HG03520 (cell line): ENCODE data around the gene KCP.
"Not testable (repeated sequence)": the region's sequence is repeated elsewhere in the genome, so short reads cannot be mapped to it uniquely, and the experiment has no call there.

Experiments used
- ATAC-seq: cut with Tn5 transposase; IDR thresholded peaks from one replicate; pipeline ENCODE4 v1.9.1; 2021; ENCODE audit warnings: mild to moderate bottlenecking, moderate library complexity; ENCODE audit not compliant: unreplicated experiment

The KCP gene

GRCh38 chr7:128922496-128923410, 12.2 kb upstream of the KCP start:
- ATAC-seq, result no peak

DNA sequence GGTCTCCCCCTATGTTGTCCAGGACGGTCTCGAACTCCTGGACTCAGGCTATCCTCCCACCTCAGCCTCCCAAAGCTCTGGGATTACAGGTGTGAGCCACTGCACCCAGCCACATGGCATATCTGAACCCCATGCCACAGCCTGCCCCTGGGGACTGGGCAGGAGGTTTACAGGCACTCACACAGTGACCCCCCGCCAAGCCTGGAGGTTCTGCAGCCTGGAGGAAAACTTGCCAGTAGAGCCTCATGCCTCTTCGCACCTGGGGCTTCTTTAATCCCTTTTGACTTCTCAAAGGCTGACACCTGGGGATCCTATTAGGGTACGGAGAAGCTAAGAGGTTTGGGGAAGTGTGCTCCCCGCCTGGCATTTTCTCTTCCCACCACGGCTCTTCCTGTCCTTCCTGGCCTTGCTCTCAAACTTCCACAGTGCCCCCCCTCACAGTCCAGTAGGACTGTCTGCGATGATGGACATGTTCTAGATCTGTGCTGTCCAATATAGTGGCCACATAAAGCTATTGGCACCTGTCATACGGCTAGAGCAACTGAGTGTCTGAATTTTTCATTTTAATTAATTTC, 11.4 kb upstream of the KCP start:
- ATAC-seq, result no peak

GRCh38 chr7:128920913-128921582, 10.5 kb upstream of the KCP start:
- no peak for ATAC-seq

DNA sequence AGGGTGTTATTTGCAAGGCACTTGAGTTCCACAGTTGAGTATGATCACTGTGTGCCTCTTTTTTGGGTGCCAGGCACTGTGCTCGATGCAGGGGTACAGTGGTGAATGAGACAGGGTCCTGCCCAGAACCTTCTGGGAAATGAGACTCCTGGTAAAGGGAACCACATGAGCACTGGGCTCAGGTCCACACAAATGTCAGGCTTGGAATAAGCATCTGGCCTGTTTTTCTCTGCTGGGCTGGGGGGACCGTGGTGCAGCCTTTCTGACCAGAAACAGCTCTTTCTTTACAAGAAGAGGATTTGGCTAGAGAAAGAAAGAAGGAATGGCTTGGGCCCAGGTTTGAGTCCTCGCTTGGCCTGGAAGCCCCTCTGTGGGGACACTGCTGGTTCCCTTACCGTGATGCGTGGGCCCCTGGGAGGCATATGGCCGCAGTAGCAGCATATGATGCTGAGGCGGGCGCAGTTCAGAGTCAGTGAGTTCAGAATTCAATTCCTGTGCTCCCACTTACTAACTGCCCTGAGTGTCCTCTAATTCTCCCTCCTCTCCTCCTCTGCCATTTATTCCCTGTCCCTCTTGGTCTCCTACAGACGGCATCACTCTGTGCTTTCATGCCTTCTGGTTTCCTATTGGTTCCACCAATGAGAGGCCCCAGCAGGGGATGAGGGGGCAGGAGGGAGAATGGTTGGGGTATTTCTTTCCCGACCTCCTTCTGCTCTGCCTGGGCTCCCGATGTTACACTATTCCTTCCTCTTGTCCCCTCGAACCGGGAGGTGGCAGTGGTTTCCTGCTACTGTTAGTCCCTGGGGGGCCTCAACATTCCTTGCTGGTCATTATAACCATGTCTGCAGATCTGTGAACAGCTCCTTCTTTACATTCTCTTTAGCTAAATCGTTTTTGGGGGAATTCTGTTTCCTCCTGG, 9.6 kb upstream of the KCP start:
- ATAC-seq, result no peak

GRCh38 chr7:128919241-128919640, 8.7 kb upstream of the KCP start:
- no peak for ATAC-seq

DNA sequence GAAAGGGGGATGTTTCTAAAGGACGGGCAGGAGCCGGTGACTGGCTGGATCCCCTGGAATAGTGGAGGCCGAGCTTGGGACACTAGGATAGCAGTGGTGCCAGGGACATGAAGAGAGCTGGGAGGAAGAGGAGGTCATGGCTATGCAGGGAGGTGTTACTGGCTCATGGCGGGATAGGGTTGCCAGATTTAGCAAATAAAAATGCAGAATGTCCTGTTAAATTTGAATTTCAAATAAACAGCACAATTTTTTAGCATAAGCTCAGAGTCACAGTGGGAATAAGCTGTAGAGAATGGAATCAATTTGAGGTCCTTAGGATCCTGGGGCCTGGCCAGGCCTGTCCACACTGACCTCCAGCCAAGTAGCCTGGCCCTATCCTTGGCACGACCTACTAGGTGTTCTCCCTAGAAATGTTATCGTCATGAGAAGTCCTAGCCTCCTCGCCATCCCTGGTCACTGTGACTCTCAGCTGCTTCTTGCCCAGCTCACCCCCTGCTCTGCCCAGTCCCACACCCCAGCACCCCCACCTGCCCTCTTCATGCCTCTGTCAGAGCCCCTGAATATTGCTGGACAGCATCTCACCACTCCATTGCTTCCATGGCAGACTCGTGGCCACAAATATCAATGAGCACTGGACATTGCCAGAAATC, 7.6 kb upstream of the KCP start:
- no peak for ATAC-seq

DNA sequence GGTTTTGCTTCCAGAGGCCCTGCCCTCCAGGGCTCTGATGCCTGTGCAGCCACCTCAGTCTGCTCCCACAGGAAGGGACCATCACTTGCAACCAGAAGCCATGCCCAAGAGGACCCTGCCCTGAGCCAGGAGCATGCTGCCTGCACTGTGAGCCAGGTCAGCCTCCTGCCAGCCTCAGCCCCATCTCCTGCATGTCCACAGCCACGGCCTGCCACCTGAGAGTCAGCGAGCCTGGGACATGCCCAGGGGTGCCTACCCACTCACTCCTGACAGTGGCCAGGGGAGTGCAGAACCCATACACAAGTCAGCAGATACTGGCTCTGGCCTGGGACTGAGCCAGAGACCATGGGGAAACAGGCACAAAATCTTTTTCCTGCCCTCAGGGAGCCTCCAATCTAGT, 6.6 kb upstream of the KCP start:
- no peak for ATAC-seq

- ATAC-seq, result no peak
Observed at GRCh38 chr7:128916643-128916915, 6.1 kb upstream of the KCP start.

DNA sequence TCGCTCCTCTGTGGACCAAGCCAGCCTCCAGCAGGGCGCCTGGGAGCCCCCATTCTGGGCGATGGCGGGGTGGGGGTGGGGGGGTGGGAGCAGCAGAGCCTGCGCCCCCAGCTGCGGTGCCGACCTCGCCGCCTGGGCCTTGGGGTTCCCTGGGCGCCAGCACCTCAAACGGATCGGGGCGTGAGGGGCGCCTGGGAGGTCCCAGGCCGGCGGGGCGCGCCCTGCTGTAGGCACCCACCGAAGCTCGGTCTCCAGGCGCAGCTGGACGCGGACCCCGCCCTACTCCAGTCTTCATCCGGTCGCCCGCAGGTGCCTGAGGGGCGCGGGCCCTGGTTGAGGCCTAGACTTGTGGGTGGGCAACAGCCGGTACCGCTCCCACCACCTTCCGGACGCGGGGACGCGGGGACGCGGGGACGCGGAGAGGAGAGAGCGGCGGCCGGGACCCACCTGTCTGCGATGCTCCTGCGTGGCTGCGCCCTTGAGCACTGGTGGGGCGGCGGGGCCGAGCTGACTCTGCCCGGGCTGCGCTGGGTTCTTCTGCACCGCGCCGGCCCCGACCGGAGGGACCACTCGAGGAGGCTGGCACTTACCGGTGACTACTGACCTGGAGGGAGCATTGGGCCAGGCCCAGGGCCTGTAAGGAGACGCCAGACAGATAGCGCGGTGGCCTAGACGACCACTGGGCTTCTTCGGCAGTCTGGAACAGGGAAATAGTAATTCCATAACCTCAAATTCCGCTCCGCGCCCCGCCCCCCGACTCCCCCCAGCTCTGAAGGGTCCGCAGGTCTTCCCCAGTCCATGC, 5.5 kb upstream of the KCP start:
- no peak for ATAC-seq

GRCh38 chr7:128915271-128915819, 4.8 kb upstream of the KCP start:
- no peak for ATAC-seq

DNA sequence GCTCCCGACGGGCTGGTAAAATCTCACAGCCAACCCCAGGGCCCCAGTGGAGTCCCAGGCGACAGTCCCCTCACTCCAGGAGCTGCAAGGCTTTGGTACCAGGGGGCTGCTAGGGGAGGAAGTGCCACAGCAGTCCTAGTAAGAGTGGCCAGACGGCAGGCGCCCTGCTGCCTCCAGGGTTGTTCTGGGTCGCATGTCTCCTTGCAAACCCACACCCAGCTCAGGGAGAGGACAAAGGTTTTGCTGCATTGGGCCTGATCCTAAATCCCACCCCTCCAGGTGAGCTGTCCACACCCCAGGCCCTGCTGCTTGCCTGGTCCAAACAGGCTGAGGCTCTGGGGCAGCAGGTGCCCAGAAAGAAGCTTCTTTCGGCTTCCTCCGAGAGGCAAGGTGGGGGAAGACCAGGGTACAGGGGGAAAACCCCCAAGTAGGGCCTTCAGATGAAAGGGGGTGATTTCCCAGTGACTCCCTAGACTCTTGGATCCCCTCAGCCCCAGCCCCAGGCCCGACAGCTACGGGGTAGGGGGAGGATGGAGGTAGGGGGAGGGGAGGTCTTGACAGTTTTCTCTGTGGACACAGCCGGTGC, 4.2 kb upstream of the KCP start:
- no peak for ATAC-seq

DNA sequence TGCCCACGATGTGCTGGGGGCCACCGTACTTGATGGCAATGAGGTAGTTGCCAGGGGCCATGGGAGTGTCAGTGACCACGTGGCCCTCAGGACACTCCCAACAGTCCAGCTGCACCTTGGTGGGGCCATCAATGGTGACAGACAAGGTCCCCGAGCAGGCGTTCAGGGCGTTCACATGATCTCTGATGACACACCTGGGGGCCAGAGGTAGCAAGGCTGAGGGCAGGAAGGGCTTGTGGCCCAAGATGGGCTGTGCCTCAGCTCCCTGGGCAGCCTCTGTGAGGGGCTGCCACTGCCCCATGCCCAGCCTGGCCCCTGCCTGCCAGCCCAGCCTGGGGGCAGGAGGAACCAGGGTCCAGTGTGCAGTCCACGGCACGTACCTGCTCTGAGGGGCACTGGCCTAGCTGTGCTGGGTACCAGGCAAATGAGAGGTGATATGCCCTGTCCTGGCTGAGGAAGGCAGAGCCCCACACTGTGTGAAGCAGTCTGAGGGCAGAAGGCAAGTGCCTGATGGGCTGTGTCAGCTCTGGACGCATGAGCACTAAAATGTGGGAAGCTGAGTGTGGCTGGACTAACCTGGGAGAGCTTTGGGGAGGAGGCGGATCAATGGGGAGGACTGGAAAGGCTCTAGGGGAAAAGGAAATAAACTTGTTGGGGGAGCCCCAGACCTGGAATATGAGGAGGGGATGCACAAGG, 3.5 kb upstream of the KCP start:
- ATAC-seq, result no peak

DNA sequence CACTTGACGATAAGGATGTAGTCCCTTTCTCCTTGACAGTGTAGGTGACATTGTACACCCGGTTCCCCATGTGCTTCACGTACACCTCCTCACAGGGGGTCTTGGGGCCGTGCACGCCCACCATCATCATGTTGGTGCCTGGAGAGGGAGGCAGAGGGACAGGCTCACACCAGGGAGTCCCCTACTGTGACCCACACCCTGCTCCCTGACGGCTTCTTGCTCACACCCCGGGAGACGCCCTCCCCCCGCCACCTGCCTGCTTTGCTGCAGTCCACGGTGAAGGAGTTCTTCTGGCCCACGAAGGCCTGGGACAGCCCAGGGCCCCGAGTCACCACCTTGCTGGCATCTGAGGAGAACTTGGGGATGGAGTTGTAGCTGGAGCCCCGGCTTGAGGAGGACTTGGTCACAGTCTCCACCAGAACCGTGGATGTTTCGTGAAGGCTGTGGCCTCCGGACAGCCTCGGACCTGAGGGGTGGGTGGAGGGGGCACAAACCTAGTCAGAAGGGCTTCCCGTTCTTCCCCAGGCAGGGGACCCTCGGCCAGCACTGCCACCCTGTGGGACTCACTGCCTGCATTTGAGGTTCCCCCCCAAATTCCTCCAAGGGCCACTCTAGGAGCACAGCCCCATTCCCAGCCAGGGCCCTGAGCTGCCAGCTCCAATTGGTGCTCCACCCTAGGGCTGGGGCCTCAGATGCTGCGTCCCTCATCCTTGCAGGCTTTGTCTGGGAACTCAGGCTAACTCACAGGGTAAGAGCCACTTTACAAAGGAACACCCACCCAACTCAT, 2.4 kb upstream of the KCP start:
- not testable (repeated sequence) for ATAC-seq

DNA sequence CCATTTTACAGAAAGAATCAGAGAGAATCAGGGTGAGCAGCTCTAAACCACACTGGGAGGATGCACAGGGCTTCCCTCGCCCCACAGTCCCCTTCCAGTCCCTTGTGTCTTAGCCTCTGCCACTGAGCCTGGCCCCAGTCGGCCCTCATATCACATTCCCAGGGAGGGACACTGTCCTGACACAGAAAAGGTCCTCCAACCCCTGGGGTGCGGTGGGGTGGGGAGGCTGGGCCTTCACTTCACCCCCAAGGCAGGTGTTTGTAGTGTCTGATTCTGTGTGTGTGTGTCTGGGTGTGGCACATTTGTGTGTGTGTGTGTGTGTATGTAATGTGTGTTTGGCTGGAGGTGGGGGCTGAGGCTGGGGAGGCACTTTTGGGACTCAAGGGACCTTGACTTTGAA, 1.8 kb upstream of the KCP start:
- ATAC-seq, result no peak

DNA sequence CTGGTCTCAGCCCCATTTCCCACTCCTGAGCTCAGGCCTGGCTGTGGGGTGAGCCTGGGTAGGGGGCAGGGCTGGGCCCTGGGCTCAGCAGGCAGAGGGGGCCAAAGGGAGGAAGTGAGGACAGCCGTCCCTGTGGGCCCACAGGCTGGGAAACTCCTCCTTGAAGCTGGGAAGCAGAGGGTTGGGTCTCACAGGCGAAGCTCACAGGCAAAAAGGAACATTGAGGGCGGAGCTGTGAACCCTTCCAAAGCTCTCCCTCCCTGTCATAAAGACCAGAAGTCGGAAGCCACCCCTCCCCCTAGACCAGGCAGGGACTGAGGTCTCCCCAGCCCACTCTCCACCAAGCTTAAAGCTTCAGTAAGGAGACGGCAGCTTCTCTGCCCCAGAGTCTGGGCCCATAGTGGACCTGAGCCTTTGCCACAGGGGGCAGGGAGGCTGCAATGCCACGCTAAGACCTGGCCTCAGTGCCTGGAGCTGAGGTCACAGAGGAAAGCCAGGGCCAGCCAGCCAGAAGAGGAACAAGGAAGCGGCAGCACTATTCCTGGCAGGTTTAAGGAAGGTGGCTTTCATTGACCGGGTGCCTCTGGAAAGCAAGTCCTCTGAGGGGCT, 1.0 kb upstream of the KCP start:
- ATAC-seq, result no peak

GRCh38 chr7:128909625-128910568, 612 bp downstream of the KCP start:
- no peak for ATAC-seq
